A204.1 (cell line): Measurements from ENCODE around the gene TMEM95.

Experiments used
- FAIRE-seq: peaks from 2 replicates; lab custom pipeline; 2012; peaks lifted over from hg19 to GRCh38; lab: Jason Lieb, UNC

TMEM95 gene

GRCh38 chr17:7379134-7379533 lies 24.2 kb downstream of the TMEM95 start:
- FAIRE-seq = no peak

GRCh38 chr17:7380321-7380720 lies 25.4 kb downstream of the TMEM95 start:
- no peak for FAIRE-seq

GRCh38 chr17:7380855-7381683 lies 26.1 kb downstream of the TMEM95 start, which contains the start of gene TNK1:
TNK1 (plus strand) TSS chr17:7381089; CDS start chr17:7382927, 1,838 bp downstream.
- FAIRE-seq = no peak

GRCh38 chr17:7382901-7383300 lies 27.9 kb downstream of the TMEM95 start:
- no peak for FAIRE-seq

GRCh38 chr17:7383371-7383741 lies 28.4 kb downstream of the TMEM95 start:
- no peak for FAIRE-seq

- no peak for FAIRE-seq
Observed at GRCh38 chr17:7383742-7384488, 29.0 kb downstream of the TMEM95 start.

- no peak for FAIRE-seq
Observed at GRCh38 chr17:7384489-7385081, 29.6 kb downstream of the TMEM95 start.

GRCh38 chr17:7388856-7389255 lies 33.9 kb downstream of the TMEM95 start:
- FAIRE-seq = no peak

- FAIRE-seq = no peak
Observed at GRCh38 chr17:7389924-7390910, 35.3 kb downstream of the TMEM95 start.

GRCh38 chr17:7391307-7391706 lies 36.4 kb downstream of the TMEM95 start:
- FAIRE-seq = no peak

GRCh38 chr17:7392696-7393612 lies 38.0 kb downstream of the TMEM95 start:
- FAIRE-seq = no peak

GRCh38 chr17:7393613-7394451 lies 38.9 kb downstream of the TMEM95 start:
- no peak for FAIRE-seq

- no peak for FAIRE-seq
Observed at GRCh38 chr17:7394452-7395191, 39.7 kb downstream of the TMEM95 start, which contains the start of gene PLSCR3. PLSCR3 (minus strand) TSS chr17:7394525; CDS start chr17:7394110, 415 bp downstream.

- FAIRE-seq = no peak
Observed at GRCh38 chr17:7396147-7396546, 41.2 kb downstream of the TMEM95 start.

GRCh38 chr17:7398612-7399011 lies 43.7 kb downstream of the TMEM95 start:
- FAIRE-seq = no peak

GRCh38 chr17:7403043-7403726 lies 48.2 kb downstream of the TMEM95 start:
- FAIRE-seq = no peak

GRCh38 chr17:7403727-7403976 lies 48.7 kb downstream of the TMEM95 start:
- FAIRE-seq = no peak

GRCh38 chr17:7403977-7404736 lies 49.2 kb downstream of the TMEM95 start, which contains the start of gene TMEM256:
TMEM256 (minus strand) TSS chr17:7404097; CDS start chr17:7404084, 13 bp downstream.
- peak; percentile 99 for FAIRE-seq
